ENCODE data around the gene ZNF407. TPM values are rescaled to one million over a fixed set of nuclear protein-coding genes. Genes with fewer than 3 reads are reported as not detected.

Gene ZNF407
- polyA plus RNA-seq, 2 donors = 2.2 to 2.6 TPM

DNA sequence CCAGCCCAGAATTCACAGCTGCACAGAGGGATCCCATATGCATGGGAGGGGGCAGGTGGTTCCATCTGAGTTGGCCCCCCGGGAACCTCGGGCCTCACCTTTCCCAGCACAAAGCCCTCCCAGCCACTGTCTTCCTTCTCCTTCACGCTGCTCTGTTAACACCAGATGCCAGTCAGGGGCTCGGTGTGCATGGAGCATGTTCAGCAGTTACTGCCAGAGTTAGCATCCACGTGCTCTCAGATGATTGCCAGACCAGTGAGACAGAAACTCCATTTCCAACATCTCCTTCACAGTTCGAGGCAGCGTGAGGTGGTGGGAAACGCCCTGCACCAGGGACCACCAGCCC, 510.2 kb downstream of the ZNF407 start:
- H3K9me3 ChIP-seq (ENCODE audit: control insufficient read depth in 2 of 2, insufficient read depth in 1 of 2, low read depth in 1 of 2, low read length in 1 of 2) = no peaks in the 10 kb centered on the region
- H3K27me3 ChIP-seq (ENCODE audit: control insufficient read depth in 1 of 2, insufficient read depth in 2 of 2, low read length in 2 of 2) = no peaks in the 10 kb centered on the region
- whole genome bisulfite sequencing, 2 donors = 87 to 91% methylated on average over 8 of the region's 8 CpGs
- no peaks in the 10 kb centered on the region for H3K36me3 ChIP-seq (ENCODE audit: control insufficient read depth in 2 of 2, insufficient read depth in 2 of 2, low read length in 1 of 2)
- no peak overlapping the region for H3K4me3 ChIP-seq (ENCODE audit: low read depth in 1 of 2, low read length in 2 of 2)
- no peak overlapping the region for H3K27ac ChIP-seq (ENCODE audit: low read depth in 2 of 2, low read length in 1 of 2)
- no peaks in the 10 kb centered on the region for H3K4me1 ChIP-seq (ENCODE audit: control insufficient read depth in 2 of 2, insufficient read depth in 2 of 2, low read length in 1 of 2)

GRCh38 chr18:75108579-75109318, 511.1 kb downstream of the ZNF407 start:
- Histone ChIP-seq H3K27ac (ENCODE audit: low read depth in 2 of 2, low read length in 1 of 2) (no peak overlapping the region), H3K27me3 (ENCODE audit: control insufficient read depth in 1 of 2, insufficient read depth in 2 of 2, low read length in 2 of 2) (no peaks in the 10 kb centered on the region), H3K4me1 (ENCODE audit: control insufficient read depth in 2 of 2, insufficient read depth in 2 of 2, low read length in 1 of 2) (no peaks in the 10 kb centered on the region), H3K36me3 (ENCODE audit: control insufficient read depth in 2 of 2, insufficient read depth in 2 of 2, low read length in 1 of 2) (no peaks in the 10 kb centered on the region), H3K4me3 (ENCODE audit: low read depth in 1 of 2, low read length in 2 of 2) (no peak overlapping the region), H3K9me3 (ENCODE audit: control insufficient read depth in 2 of 2, insufficient read depth in 1 of 2, low read depth in 1 of 2, low read length in 1 of 2) (peaks cover 0 to 2% of the 10 kb centered on the region in 2 donors)
- WGBS, 2 donors = 83 to 88% methylated on average over 20 of the region's 20 CpGs

DNA sequence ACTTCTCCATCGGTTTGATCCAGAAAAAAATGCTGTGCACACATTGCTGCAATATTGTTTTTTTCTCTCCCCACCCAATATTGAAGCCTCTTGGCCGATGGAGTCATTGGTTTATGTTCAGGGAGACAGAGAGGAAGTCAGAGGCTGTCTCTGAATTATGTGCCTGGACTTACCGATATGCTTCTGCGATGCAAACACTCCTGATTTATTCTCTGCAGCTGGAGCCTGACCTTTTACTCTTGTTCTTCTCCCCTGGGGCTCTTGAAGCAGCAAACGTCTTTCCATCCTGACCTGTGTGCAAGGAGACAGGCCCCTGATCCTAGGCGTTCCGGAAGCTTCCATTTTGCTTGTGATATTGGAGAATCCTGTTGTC, 511.6 kb downstream of the ZNF407 start:
- peaks cover 0 to 2% of the 10 kb centered on the region in 2 donors for H3K9me3 ChIP-seq (ENCODE audit: control insufficient read depth in 2 of 2, insufficient read depth in 1 of 2, low read depth in 1 of 2, low read length in 1 of 2)
- WGBS, 2 donors = 68 to 76% methylated on average over 7 of the region's 7 CpGs
- H3K27ac ChIP-seq (ENCODE audit: low read depth in 2 of 2, low read length in 1 of 2) = no peak overlapping the region
- no peak overlapping the region for H3K4me3 ChIP-seq (ENCODE audit: low read depth in 1 of 2, low read length in 2 of 2)
- no peaks in the 10 kb centered on the region for H3K27me3 ChIP-seq (ENCODE audit: control insufficient read depth in 1 of 2, insufficient read depth in 2 of 2, low read length in 2 of 2)
- H3K36me3 ChIP-seq (ENCODE audit: control insufficient read depth in 2 of 2, insufficient read depth in 2 of 2, low read length in 1 of 2) = no peaks in the 10 kb centered on the region
- no peaks in the 10 kb centered on the region for H3K4me1 ChIP-seq (ENCODE audit: control insufficient read depth in 2 of 2, insufficient read depth in 2 of 2, low read length in 1 of 2)

- Histone ChIP-seq H3K27me3 (ENCODE audit: control insufficient read depth in 1 of 2, insufficient read depth in 2 of 2, low read length in 2 of 2) (no peaks in the 10 kb centered on the region), H3K4me1 (ENCODE audit: control insufficient read depth in 2 of 2, insufficient read depth in 2 of 2, low read length in 1 of 2) (no peaks in the 10 kb centered on the region), H3K36me3 (ENCODE audit: control insufficient read depth in 2 of 2, insufficient read depth in 2 of 2, low read length in 1 of 2) (no peaks in the 10 kb centered on the region), H3K9me3 (ENCODE audit: control insufficient read depth in 2 of 2, insufficient read depth in 1 of 2, low read depth in 1 of 2, low read length in 1 of 2) (peaks cover 0 to 2% of the 10 kb centered on the region in 2 donors), H3K27ac (ENCODE audit: low read depth in 2 of 2, low read length in 1 of 2) (no peak overlapping the region), H3K4me3 (ENCODE audit: low read depth in 1 of 2, low read length in 2 of 2) (no peak overlapping the region)
- WGBS, 2 donors = 93 to 94% methylated on average over 10 of the region's 10 CpGs
These were observed 512.1 kb downstream of the ZNF407 start for GRCh38 chr18:75109819-75110218.

- Histone ChIP-seq H3K4me3 (ENCODE audit: low read depth in 1 of 2, low read length in 2 of 2) (no peak overlapping the region), H3K27ac (ENCODE audit: low read depth in 2 of 2, low read length in 1 of 2) (no peak overlapping the region), H3K36me3 (ENCODE audit: control insufficient read depth in 2 of 2, insufficient read depth in 2 of 2, low read length in 1 of 2) (no peaks in the 10 kb centered on the region), H3K9me3 (ENCODE audit: control insufficient read depth in 2 of 2, insufficient read depth in 1 of 2, low read depth in 1 of 2, low read length in 1 of 2) (peaks cover 0 to 2% of the 10 kb centered on the region in 2 donors), H3K27me3 (ENCODE audit: control insufficient read depth in 1 of 2, insufficient read depth in 2 of 2, low read length in 2 of 2) (no peaks in the 10 kb centered on the region), H3K4me1 (ENCODE audit: control insufficient read depth in 2 of 2, insufficient read depth in 2 of 2, low read length in 1 of 2) (peaks cover 0 to under 1% of the 10 kb centered on the region in 2 donors)
- whole genome bisulfite sequencing, 2 donors = 90 to 92% methylated on average over 9 of the region's 9 CpGs
These were observed 512.6 kb downstream of the ZNF407 start for GRCh38 chr18:75110311-75110710.

GRCh38 chr18:75110846-75111415, 513.3 kb downstream of the ZNF407 start:
- Histone ChIP-seq H3K27me3 (ENCODE audit: control insufficient read depth in 1 of 2, insufficient read depth in 2 of 2, low read length in 2 of 2) (no peaks in the 10 kb centered on the region), H3K4me3 (ENCODE audit: low read depth in 1 of 2, low read length in 2 of 2) (no peak overlapping the region), H3K9me3 (ENCODE audit: control insufficient read depth in 2 of 2, insufficient read depth in 1 of 2, low read depth in 1 of 2, low read length in 1 of 2) (peaks cover 0 to 2% of the 10 kb centered on the region in 2 donors), H3K36me3 (ENCODE audit: control insufficient read depth in 2 of 2, insufficient read depth in 2 of 2, low read length in 1 of 2) (no peaks in the 10 kb centered on the region), H3K4me1 (ENCODE audit: control insufficient read depth in 2 of 2, insufficient read depth in 2 of 2, low read length in 1 of 2) (peaks cover 0 to 6% of the 10 kb centered on the region in 2 donors), H3K27ac (ENCODE audit: low read depth in 2 of 2, low read length in 1 of 2) (no peak overlapping the region)
- WGBS, 2 donors = 77 to 80% methylated on average over 12 of the region's 12 CpGs

DNA sequence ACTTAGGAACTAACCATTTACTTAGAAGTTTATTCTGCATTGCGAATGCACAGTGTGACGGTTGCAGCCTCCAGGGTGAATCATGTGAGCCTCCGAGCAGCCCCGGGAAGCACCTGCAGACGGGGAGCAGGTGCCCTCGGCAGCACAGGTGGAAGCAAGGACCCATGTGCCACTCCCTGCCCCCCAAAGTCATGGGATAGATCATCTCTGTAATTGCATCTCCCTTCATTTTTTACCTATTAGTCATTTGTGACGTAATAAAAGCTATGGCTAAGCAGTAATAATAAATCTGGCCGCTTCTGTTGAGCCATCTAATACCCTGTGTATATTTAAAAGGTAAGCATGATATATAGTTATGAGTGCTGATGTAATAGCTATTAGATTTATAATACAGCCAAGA, 514.1 kb downstream of the ZNF407 start:
- H3K27me3 ChIP-seq (ENCODE audit: control insufficient read depth in 1 of 2, insufficient read depth in 2 of 2, low read length in 2 of 2) = no peaks in the 10 kb centered on the region
- H3K4me3 ChIP-seq (ENCODE audit: low read depth in 1 of 2, low read length in 2 of 2) = no peak overlapping the region
- peaks cover 0 to 2% of the 10 kb centered on the region in 2 donors for H3K9me3 ChIP-seq (ENCODE audit: control insufficient read depth in 2 of 2, insufficient read depth in 1 of 2, low read depth in 1 of 2, low read length in 1 of 2)
- 42 to 53% methylated on average over 8 of the region's 8 CpGs for WGBS, 2 donors
- H3K4me1 ChIP-seq (ENCODE audit: control insufficient read depth in 2 of 2, insufficient read depth in 2 of 2, low read length in 1 of 2) = peaks cover 0 to 6% of the 10 kb centered on the region in 2 donors
- H3K36me3 ChIP-seq (ENCODE audit: control insufficient read depth in 2 of 2, insufficient read depth in 2 of 2, low read length in 1 of 2) = no peaks in the 10 kb centered on the region
- H3K27ac ChIP-seq (ENCODE audit: low read depth in 2 of 2, low read length in 1 of 2) = no peak overlapping the region

GRCh38 chr18:75112186-75113096, 514.8 kb downstream of the ZNF407 start:
- Histone ChIP-seq H3K4me1 (ENCODE audit: control insufficient read depth in 2 of 2, insufficient read depth in 2 of 2, low read length in 1 of 2) (peaks cover 0 to 6% of the 10 kb centered on the region in 2 donors), H3K27ac (ENCODE audit: low read depth in 2 of 2, low read length in 1 of 2) (no peak overlapping the region), H3K27me3 (ENCODE audit: control insufficient read depth in 1 of 2, insufficient read depth in 2 of 2, low read length in 2 of 2) (no peaks in the 10 kb centered on the region), H3K9me3 (ENCODE audit: control insufficient read depth in 2 of 2, insufficient read depth in 1 of 2, low read depth in 1 of 2, low read length in 1 of 2) (peaks cover 0 to 2% of the 10 kb centered on the region in 2 donors), H3K4me3 (ENCODE audit: low read depth in 1 of 2, low read length in 2 of 2) (no peak overlapping the region), H3K36me3 (ENCODE audit: control insufficient read depth in 2 of 2, insufficient read depth in 2 of 2, low read length in 1 of 2) (no peaks in the 10 kb centered on the region)
- 79 to 86% methylated on average over 16 of the region's 16 CpGs for WGBS, 2 donors

GRCh38 chr18:75113455-75113854, 515.8 kb downstream of the ZNF407 start:
- 86 to 89% methylated on average over 5 of the region's 5 CpGs for WGBS, 2 donors
- no peaks in the 10 kb centered on the region for H3K27me3 ChIP-seq (ENCODE audit: control insufficient read depth in 1 of 2, insufficient read depth in 2 of 2, low read length in 2 of 2)
- peaks cover 0 to 6% of the 10 kb centered on the region in 2 donors for H3K4me1 ChIP-seq (ENCODE audit: control insufficient read depth in 2 of 2, insufficient read depth in 2 of 2, low read length in 1 of 2)
- no peak overlapping the region for H3K4me3 ChIP-seq (ENCODE audit: low read depth in 1 of 2, low read length in 2 of 2)
- H3K36me3 ChIP-seq (ENCODE audit: control insufficient read depth in 2 of 2, insufficient read depth in 2 of 2, low read length in 1 of 2) = no peaks in the 10 kb centered on the region
- peaks cover 0 to 2% of the 10 kb centered on the region in 2 donors for H3K9me3 ChIP-seq (ENCODE audit: control insufficient read depth in 2 of 2, insufficient read depth in 1 of 2, low read depth in 1 of 2, low read length in 1 of 2)
- no peak overlapping the region for H3K27ac ChIP-seq (ENCODE audit: low read depth in 2 of 2, low read length in 1 of 2)
